ENCODE data around the gene UBE2N. TPM values are rescaled to one million over a fixed set of nuclear protein-coding genes. Genes with fewer than 3 reads are reported as not detected.

The UBE2N gene
- total RNA-seq, 1 donor from 2014 or later, result 115 TPM

DNA sequence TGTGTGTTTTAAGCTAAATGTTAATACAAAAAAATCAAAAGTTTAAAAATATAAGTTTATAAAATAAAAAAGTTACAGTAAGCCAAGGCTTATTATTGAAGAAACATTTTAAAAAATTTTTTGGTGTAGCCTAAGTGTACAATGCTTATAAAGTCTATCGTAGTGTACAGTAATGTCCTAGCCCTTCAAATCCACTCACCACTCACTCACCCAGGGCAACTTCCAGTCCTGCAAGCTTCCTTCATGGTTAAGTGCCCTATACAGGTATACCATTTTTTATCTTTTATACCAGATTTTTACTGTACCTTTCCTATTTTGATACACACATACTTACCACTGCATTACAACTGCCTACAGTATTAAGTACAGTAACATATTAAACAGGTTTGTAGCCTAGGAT is 11.9 kb downstream of the UBE2N start:
- peaks cover 2% of the 10 kb centered on the region for H3K27me3 Mint-ChIP-seq (ENCODE audit: unreplicated experiment)
- no peak for DNase-seq
- peaks cover 10% of the 10 kb centered on the region for H3K4me1 Mint-ChIP-seq (ENCODE audit: low read depth, unreplicated experiment)
- TF ChIP-seq, protein P1, sequence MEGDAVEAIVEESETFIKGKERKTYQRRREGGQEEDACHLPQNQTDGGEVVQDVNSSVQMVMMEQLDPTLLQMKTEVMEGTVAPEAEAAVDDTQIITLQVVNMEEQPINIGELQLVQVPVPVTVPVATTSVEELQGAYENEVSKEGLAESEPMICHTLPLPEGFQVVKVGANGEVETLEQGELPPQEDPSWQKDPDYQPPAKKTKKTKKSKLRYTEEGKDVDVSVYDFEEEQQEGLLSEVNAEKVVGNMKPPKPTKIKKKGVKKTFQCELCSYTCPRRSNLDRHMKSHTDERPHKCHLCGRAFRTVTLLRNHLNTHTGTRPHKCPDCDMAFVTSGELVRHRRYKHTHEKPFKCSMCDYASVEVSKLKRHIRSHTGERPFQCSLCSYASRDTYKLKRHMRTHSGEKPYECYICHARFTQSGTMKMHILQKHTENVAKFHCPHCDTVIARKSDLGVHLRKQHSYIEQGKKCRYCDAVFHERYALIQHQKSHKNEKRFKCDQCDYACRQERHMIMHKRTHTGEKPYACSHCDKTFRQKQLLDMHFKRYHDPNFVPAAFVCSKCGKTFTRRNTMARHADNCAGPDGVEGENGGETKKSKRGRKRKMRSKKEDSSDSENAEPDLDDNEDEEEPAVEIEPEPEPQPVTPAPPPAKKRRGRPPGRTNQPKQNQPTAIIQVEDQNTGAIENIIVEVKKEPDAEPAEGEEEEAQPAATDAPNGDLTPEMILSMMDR (IDR thresholded peaks at IDR 0.05; ENCODE audit: partially characterized antibody, unreplicated experiment), result no peak
- H3K36me3 Mint-ChIP-seq (ENCODE audit: unreplicated experiment), result no peaks in the 10 kb centered on the region
- H3K4me3 Mint-ChIP-seq (ENCODE audit: unreplicated experiment), result no peak overlapping the region
- H3K27ac Mint-ChIP-seq (ENCODE audit: unreplicated experiment), result no peak overlapping the region
- no peaks in the 10 kb centered on the region for H3K9me3 Mint-ChIP-seq (ENCODE audit: unreplicated experiment)

DNA sequence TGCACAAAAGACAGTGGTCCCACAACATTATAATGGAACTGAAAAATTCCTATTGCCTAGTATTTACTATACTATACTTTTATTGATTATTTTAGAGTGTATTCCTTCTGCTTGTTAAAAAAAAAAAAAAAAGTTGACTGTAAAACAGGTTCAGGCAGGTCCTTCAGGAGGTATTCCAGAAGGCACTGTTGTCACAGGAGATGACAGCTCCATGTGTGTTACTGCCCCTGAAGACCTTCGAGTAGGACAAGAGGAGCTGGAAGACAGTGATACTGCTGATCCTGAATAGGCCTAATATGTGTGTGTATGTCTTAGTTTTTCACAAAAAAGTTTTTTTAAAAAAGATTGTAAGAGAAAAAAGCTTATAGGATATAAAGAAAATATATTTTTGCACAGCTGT is 12.3 kb downstream of the UBE2N start:
- no peaks in the 10 kb centered on the region for H3K36me3 Mint-ChIP-seq (ENCODE audit: unreplicated experiment)
- H3K27me3 Mint-ChIP-seq (ENCODE audit: unreplicated experiment), result peaks cover 2% of the 10 kb centered on the region
- H3K9me3 Mint-ChIP-seq (ENCODE audit: unreplicated experiment), result no peaks in the 10 kb centered on the region
- no peak for DNase-seq
- peaks cover 14% of the 10 kb centered on the region for H3K4me1 Mint-ChIP-seq (ENCODE audit: low read depth, unreplicated experiment)
- TF ChIP-seq, protein P1 (IDR thresholded peaks at IDR 0.05; ENCODE audit: partially characterized antibody, unreplicated experiment), result no peak
- no peak overlapping the region for H3K4me3 Mint-ChIP-seq (ENCODE audit: unreplicated experiment)
- H3K27ac Mint-ChIP-seq (ENCODE audit: unreplicated experiment), result no peak overlapping the region

DNA sequence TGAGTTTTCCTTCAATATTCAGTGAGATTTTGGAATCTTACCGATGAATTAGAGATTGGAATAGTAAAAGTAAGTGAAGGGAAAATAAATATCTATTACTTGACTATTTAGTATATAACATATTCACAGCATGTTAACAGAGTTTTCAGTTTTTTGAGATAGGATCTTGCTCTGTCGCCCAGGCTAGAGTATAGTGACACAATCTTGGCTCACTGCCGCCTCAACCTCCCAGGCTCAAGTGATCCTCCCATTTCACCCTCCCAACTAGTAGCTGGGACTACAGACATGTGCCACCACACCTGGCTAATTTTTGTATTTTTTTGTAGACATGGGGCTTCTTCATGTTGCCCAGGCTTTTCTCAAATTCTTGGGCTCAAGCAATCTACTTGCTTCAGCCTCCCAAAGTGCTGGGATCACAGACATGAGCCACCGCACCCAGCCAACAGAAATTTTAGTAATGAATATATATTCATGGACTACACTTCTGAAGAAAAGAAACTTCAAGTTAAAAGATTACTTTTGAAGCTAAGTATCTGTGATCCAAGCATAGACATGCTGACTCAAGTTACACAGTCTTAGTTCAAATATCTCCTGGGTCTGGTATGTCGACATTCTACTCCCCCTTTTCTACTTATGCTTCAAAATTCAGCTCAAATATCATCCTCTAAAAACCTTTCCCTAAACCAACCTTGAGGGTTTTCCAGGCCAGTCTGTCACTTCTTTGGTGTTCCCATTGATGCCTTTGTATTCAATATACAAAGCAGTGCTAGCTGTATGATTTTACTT is 13.8 kb downstream of the UBE2N start:
- Mint-ChIP-seq H3K4me3 (ENCODE audit: unreplicated experiment) (no peak overlapping the region), H3K4me1 (ENCODE audit: low read depth, unreplicated experiment) (peaks cover 24% of the 10 kb centered on the region), H3K9me3 (ENCODE audit: unreplicated experiment) (no peaks in the 10 kb centered on the region), H3K36me3 (ENCODE audit: unreplicated experiment) (no peaks in the 10 kb centered on the region), H3K27ac (ENCODE audit: unreplicated experiment) (no peak overlapping the region), H3K27me3 (ENCODE audit: unreplicated experiment) (peaks cover 2% of the 10 kb centered on the region)
- TF ChIP-seq, protein P1 (IDR thresholded peaks at IDR 0.05; ENCODE audit: partially characterized antibody, unreplicated experiment), result no peak
- no peak for DNase-seq

DNA sequence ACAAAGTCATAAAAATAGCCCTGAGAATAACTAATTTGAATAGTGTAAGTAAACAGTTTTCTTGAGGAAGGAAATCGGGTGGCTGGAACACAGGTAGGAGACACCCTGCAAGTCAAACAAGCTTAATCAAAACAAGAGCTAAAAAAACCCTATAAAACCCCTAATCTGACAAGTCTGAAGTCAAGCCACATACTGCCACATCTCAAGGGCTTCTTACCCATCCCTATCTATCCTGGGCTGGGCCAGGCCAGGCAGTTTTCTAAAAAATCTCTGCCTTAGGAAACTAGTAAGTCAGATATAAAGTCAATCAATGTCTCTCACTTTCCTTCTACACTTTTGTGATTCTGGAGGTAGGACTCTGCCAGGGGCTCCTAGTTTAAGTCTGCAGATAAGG is 15.3 kb downstream of the UBE2N start:
- H3K4me1 Mint-ChIP-seq (ENCODE audit: low read depth, unreplicated experiment), result peaks cover 34% of the 10 kb centered on the region
- TF ChIP-seq, protein P1 (IDR thresholded peaks at IDR 0.05; ENCODE audit: partially characterized antibody, unreplicated experiment), result no peak

DNA sequence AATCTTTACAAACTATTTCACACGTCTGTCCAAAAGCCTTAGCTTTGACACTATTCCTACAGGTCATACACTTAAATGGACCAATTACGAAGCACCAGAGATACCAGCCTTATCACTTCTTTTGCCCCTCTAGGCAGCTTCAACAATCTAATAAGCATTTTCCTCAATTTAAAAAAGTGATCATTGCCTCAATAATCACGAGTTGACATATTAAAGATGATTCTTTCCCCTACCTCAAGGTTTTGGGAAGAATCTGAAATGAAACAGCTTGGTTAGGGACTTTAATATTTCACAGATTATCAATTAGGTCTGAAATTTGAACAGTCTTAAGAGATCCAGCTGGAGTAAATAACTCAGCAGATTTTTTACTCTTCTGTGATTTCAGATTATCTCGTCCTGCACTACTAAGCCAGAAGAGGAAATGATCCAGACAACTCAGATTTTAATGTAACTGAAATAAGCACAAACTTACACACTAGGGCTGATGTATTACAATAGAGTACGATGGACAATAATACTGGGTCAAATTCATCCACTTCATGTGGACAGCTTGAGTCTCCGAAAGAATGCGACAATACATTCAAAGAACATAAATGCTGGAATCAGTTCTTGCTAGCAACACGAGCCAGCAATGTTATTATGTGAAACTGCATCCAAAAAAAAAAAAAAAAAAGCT is 15.9 kb downstream of the UBE2N start:
- Mint-ChIP-seq H3K4me1 (ENCODE audit: low read depth, unreplicated experiment) (peaks cover 36% of the 10 kb centered on the region), H3K27me3 (ENCODE audit: unreplicated experiment) (peaks cover 2% of the 10 kb centered on the region), H3K36me3 (ENCODE audit: unreplicated experiment) (no peaks in the 10 kb centered on the region), H3K27ac (ENCODE audit: unreplicated experiment) (no peak overlapping the region), H3K9me3 (ENCODE audit: unreplicated experiment) (no peaks in the 10 kb centered on the region), H3K4me3 (ENCODE audit: unreplicated experiment) (no peak overlapping the region)
- no peak for DNase-seq
- TF ChIP-seq, protein P1 (IDR thresholded peaks at IDR 0.05; ENCODE audit: partially characterized antibody, unreplicated experiment), result no peak

More for the DNA sequence above, 15.3 kb downstream of the UBE2N start:
- Mint-ChIP-seq H3K9me3 (ENCODE audit: unreplicated experiment) (no peaks in the 10 kb centered on the region), H3K4me3 (ENCODE audit: unreplicated experiment) (no peak overlapping the region), H3K27me3 (ENCODE audit: unreplicated experiment) (peaks cover 2% of the 10 kb centered on the region), H3K36me3 (ENCODE audit: unreplicated experiment) (no peaks in the 10 kb centered on the region), H3K27ac (ENCODE audit: unreplicated experiment) (no peak overlapping the region)
- no peak for DNase-seq
